Progenitor cell of endocrine pancreas (in vitro differentiated cells): ENCODE measurements around the gene SUGP2. TPM values are rescaled to one million over a fixed set of nuclear protein-coding genes. Genes with fewer than 3 reads are reported as not detected.

ENCODE experiments used
- DNase-seq: peaks from one replicate; pipeline ENCODE4 v3.0.0; 2021; ENCODE audit warnings: low spot score; ENCODE audit not compliant: unreplicated experiment
- H3K27ac Mint-ChIP-seq: 2 replicates; pipeline ENCODE4 v1.8.0; 2021; ENCODE audit warnings: mild to moderate bottlenecking, moderate library complexity, mixed read lengths
- H3K27me3 Mint-ChIP-seq: 2 replicates; pipeline ENCODE4 v1.8.0; 2021; ENCODE audit warnings: mixed read lengths
- H3K36me3 Mint-ChIP-seq: 2 replicates; pipeline ENCODE4 v1.8.0; 2022; ENCODE audit warnings: mixed read lengths; ENCODE audit not compliant: insufficient read depth
- H3K4me1 Mint-ChIP-seq: 2 replicates; pipeline ENCODE4 v1.8.0; 2021; ENCODE audit warnings: low read depth, mixed read lengths
- H3K4me3 Mint-ChIP-seq: 2 replicates; pipeline ENCODE4 v1.8.0; 2021; ENCODE audit warnings: low read depth, mild to moderate bottlenecking, moderate library complexity, mixed read lengths
- H3K9me3 Mint-ChIP-seq: 2 replicates; pipeline ENCODE4 v1.8.0; 2021; ENCODE audit warnings: low read depth, mixed read lengths
- CTCF ChIP-seq: fragments of 200-600 bp; sonication (generic); IDR thresholded peaks from one replicate; pipeline ENCODE4 v1.5.0; 2021; ENCODE audit warnings: antibody characterized with exemption, mild to moderate bottlenecking; ENCODE audit not compliant: unreplicated experiment
- total RNA-seq: library from RNA; stranded (reverse); gene quantifications from 2 replicates; pipeline ENCODE4 v1.2.1, GENCODE V29; 2021

Gene SUGP2
- total RNA-seq, 1 donor from 2014 or later: 153 TPM

- no peak overlapping the region for H3K4me3 Mint-ChIP-seq
- peaks cover 9% of the 10 kb centered on the region for H3K4me1 Mint-ChIP-seq
- H3K9me3 Mint-ChIP-seq: no peaks in the 10 kb centered on the region
- H3K27me3 Mint-ChIP-seq: peaks cover 10% of the 10 kb centered on the region
- no peak overlapping the region for H3K27ac Mint-ChIP-seq
- peaks cover 3% of the 10 kb centered on the region for H3K36me3 Mint-ChIP-seq
- no peak for DNase-seq
- no peak for TF ChIP-seq CTCF
These were observed 43.2 kb upstream of the SUGP2 start for GRCh38 chr19:19076476-19076875.

DNA sequence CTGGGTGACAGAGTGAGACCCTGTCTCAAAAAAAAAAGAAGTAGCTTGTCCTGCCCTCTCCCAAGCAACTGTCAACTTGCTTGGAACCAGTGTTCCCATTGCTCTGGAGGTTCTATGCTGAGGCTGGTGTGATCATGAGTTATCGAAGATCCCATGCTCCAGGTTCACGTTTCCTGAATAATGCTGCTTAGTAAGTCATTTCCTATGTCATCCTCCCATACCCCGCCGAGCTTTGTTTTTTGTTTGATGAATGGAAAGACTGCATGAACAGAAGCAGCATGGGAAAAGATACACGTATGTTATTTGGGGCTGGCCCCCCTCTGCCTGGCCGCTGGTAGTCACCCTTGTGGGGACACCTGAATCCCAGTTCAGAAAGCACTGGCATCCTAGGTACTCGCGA is 41.8 kb upstream of the SUGP2 start:
- Mint-ChIP-seq H3K27me3 (peaks cover 10% of the 10 kb centered on the region), H3K4me3 (no peak overlapping the region)

DNA sequence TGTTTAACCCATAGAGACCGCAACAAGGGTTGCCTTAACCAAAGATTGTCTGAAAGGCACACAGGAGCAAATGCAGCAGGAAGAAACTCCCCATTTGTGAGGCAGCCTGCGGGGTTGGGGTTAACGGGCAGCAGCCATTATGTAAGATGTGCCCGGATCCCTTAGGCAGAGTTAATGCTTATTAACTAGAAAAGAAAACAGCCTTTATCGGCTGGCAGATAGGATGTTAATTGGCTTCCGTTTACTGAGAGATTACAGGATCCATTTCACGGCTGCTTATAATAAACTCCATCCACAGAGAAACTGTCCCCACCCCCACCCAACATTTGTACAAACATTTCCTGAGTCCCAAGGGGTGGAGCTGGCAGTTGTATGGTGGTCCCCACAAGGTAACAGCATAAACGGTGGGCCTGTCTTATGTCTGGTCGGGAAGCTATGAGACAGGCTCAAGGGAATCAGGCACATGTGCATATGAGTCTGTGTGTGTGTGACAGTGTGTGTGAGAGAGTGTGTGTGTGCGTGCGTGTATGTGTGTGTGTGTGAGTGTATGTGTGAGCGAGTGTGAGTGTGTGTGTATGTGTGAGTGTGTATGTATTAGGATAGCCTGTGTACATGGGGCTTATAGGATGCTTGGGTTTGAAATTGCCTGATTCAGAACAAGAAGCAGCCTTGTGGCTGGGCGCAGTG is 41.0 kb upstream of the SUGP2 start:
- Mint-ChIP-seq H3K27ac (no peak overlapping the region), H3K4me1 (peaks cover 9% of the 10 kb centered on the region)
- DNase-seq: no peak

More for the DNA sequence above, 41.8 kb upstream of the SUGP2 start:
- DNase-seq: no peak
- H3K9me3 Mint-ChIP-seq: no peaks in the 10 kb centered on the region
- peaks cover 3% of the 10 kb centered on the region for H3K36me3 Mint-ChIP-seq
- H3K4me1 Mint-ChIP-seq: peaks cover 9% of the 10 kb centered on the region
- no peak for TF ChIP-seq CTCF
- no peak overlapping the region for H3K27ac Mint-ChIP-seq

GRCh38 chr19:19071897-19072296 is 38.6 kb upstream of the SUGP2 start:
- peaks cover 9% of the 10 kb centered on the region for H3K4me1 Mint-ChIP-seq

More for the DNA sequence above, 41.0 kb upstream of the SUGP2 start:
- Mint-ChIP-seq H3K36me3 (peaks cover 3% of the 10 kb centered on the region), H3K4me3 (no peak overlapping the region), H3K9me3 (no peaks in the 10 kb centered on the region), H3K27me3 (peaks cover 10% of the 10 kb centered on the region)
- TF ChIP-seq CTCF: no peak

More at GRCh38 chr19:19071897-19072296, 38.6 kb upstream of the SUGP2 start:
- Mint-ChIP-seq H3K4me3 (no peak overlapping the region), H3K36me3 (no peaks in the 10 kb centered on the region), H3K27me3 (peaks cover 13% of the 10 kb centered on the region), H3K9me3 (no peaks in the 10 kb centered on the region), H3K27ac (no peak overlapping the region)
- no peak for DNase-seq
- TF ChIP-seq CTCF: no peak
